H1 (cell line): Measurements from ENCODE around the gene DEGS2. TPM values are rescaled to one million over a fixed set of nuclear protein-coding genes. Genes with fewer than 3 reads are reported as not detected.

Source experiments
- ASH2L ChIP-seq: fragments of 200-600, 300-600 bp; sonication (generic); IDR thresholded peaks from one replicate; pipeline ENCODE4 v1.7.1; 2017; ENCODE audit warnings: low read length
- BACH1 ChIP-seq: IDR thresholded peaks from 2 replicates; pipeline ENCODE4 v1.6.1; 2012; ENCODE audit warnings: low read length, improper control_type of control experiment
- BCL11A ChIP-seq, 2 experiments: IDR thresholded peaks; one replicate each; pipeline ENCODE4 v1.6.1; 2011; ENCODE audit warnings: low read depth in 2 of 2, low read length in 2 of 2, mild to moderate bottlenecking in 2 of 2
- CEBPB ChIP-seq: IDR thresholded peaks from 2 replicates; pipeline ENCODE4 v1.6.1; 2012; ENCODE audit warnings: low read depth, low read length
- CHD1 ChIP-seq: IDR thresholded peaks from 2 replicates; pipeline ENCODE4 v1.6.1; 2012; ENCODE audit warnings: low read depth, low read length, improper control_type of control experiment
- EP300 ChIP-seq, 2 experiments: IDR thresholded peaks; 1 replicate in 1 of 2; 2 replicates in 1 of 2; pipeline ENCODE4 v1.6.1; 2011 to 2012; ENCODE audit warnings: low read depth in 2 of 2, low read length in 2 of 2, mild to moderate bottlenecking in 2 of 2, borderline replicate concordance in 1 of 2, inconsistent platforms in 1 of 2, moderate library complexity in 1 of 2
- GABPA ChIP-seq: IDR thresholded peaks from 2 replicates; pipeline ENCODE4 v1.6.1; 2011; ENCODE audit warnings: mild to moderate bottlenecking, low read length, moderate library complexity, borderline replicate concordance; ENCODE audit not compliant: insufficient read depth
- JUN ChIP-seq: IDR thresholded peaks from 2 replicates; pipeline ENCODE4 v1.6.1; 2011; ENCODE audit warnings: low read depth, mild to moderate bottlenecking, improper control_type of control experiment, low read length
- KDM5A ChIP-seq: fragments of 200-600 bp; IDR thresholded peaks from 2 replicates; pipeline ENCODE4 v1.7.1; 2012; ENCODE audit warnings: mild to moderate bottlenecking, low read length, inconsistent platforms, mixed read lengths
- MAX ChIP-seq: IDR thresholded peaks from 2 replicates; pipeline ENCODE4 v1.6.1; 2012; ENCODE audit warnings: inconsistent platforms
- PHF8 ChIP-seq: fragments of 200-600 bp; sonication (generic); conservative IDR thresholded peaks from 2 replicates; pipeline ENCODE4 v1.7.1; 2012; ENCODE audit warnings: low read depth, mild to moderate bottlenecking, inconsistent platforms, low read length, moderate library complexity
- POLR2A ChIP-seq, 2 experiments: IDR thresholded peaks; 1 replicate in 1 of 2; 2 replicates in 1 of 2; pipeline ENCODE4 v1.6.1; 2011; ENCODE audit warnings: low read depth in 2 of 2, low read length in 2 of 2, mild to moderate bottlenecking in 2 of 2; ENCODE audit errors: control extremely low read depth in 1 of 2
- RAD21 ChIP-seq, 2 experiments: IDR thresholded peaks in 1 of 2; conservative IDR thresholded peaks in 1 of 2; 2 replicates each; pipeline ENCODE4 v1.6.1; 2011; ENCODE audit warnings: low read depth in 2 of 2, low read length in 2 of 2, improper control_type of control experiment in 1 of 2, inconsistent platforms in 1 of 2, mild to moderate bottlenecking in 1 of 2, moderate library complexity in 1 of 2
- SIRT6 ChIP-seq: IDR thresholded peaks from one replicate; pipeline ENCODE4 v1.7.1; 2012; ENCODE audit warnings: low read length, inconsistent platforms
- SP2 ChIP-seq: IDR thresholded peaks from 2 replicates; pipeline ENCODE4 v1.6.1; 2012; ENCODE audit warnings: mild to moderate bottlenecking, low read length, inconsistent platforms
- SP4 ChIP-seq: IDR thresholded peaks from 2 replicates; pipeline ENCODE4 v1.6.1; 2012; ENCODE audit warnings: low read length, inconsistent platforms
- SRF ChIP-seq: IDR thresholded peaks from 2 replicates; pipeline ENCODE4 v1.6.1; 2011; ENCODE audit warnings: mild to moderate bottlenecking, low read depth, low read length, moderate library complexity
- SUZ12 ChIP-seq: fragments of 200-600 bp; sonication (generic); IDR thresholded peaks from 2 replicates; pipeline ENCODE4 v1.6.1; 2012; ENCODE audit warnings: mild to moderate bottlenecking, inconsistent platforms, low read length, moderate library complexity, mixed read lengths
- TAF7 ChIP-seq: optimal IDR thresholded peaks from 2 replicates; pipeline ENCODE3; 2011; ENCODE audit warnings: low read depth, mild to moderate bottlenecking, inconsistent platforms, low read length, moderate library complexity, borderline replicate concordance
- TCF12 ChIP-seq: IDR thresholded peaks from 2 replicates; pipeline ENCODE4 v1.6.1; 2011; ENCODE audit warnings: low read depth, mild to moderate bottlenecking, low read length
- TEAD4 ChIP-seq: IDR thresholded peaks from 2 replicates; pipeline ENCODE4 v1.6.1; 2012; ENCODE audit warnings: low read depth, low read length, inconsistent platforms, mixed read lengths
- USF2 ChIP-seq: IDR thresholded peaks from 2 replicates; pipeline ENCODE4 v1.6.1; 2011; ENCODE audit warnings: low read length, improper control_type of control experiment
- polyA plus RNA-seq, 7 experiments: library from polyadenylated mRNA; depleted of rRNA in 3 of 7; stranded (reverse) in 5 of 7; unstranded in 2 of 7; fragments of >200 nt in 5 of 7; fragments of 200-250 nt in 2 of 7; gene quantifications; 1 replicate in 5 of 7; 2 replicates in 1 of 7; 4 replicates in 1 of 7; pipeline versions ENCODE4 v1.2.1 to v1.2.3, GENCODE V29; 2011 to 2013; ENCODE audit warnings: missing spikeins in 2 of 7, mixed read lengths in 2 of 7
- total RNA-seq: library from RNA; stranded (reverse); fragmentation: NEBNext Ultra II Directional; extraction: Animal tissue kit (Norgen Biotek cat#: 25700); gene quantifications from 2 replicates; pipeline ENCODE4 v1.2.1, GENCODE V29; 2021
- TF ChIP-seq, protein P1 (sequence below): IDR thresholded peaks from 2 replicates; pipeline ENCODE4 v1.6.1; 2012; ENCODE audit warnings: inconsistent platforms

Gene DEGS2
- total and polyA plus RNA-seq, 2 of the 8 experiments (the other 6 are each of a cell fraction or from before 2014, with no cell fraction given): 0.61 to 0.82 TPM

- TF ChIP-seq RAD21 (IDR thresholded peaks at IDR 0.05 in 1 of 2, conservative IDR thresholded peaks at IDR 0.05 in 1 of 2; ENCODE audit: low read depth in 2 of 2, low read length in 2 of 2): peak; percentile 61 to 75
- TF ChIP-seq BCL11A (IDR thresholded peaks at IDR 0.05; ENCODE audit: low read depth in 2 of 2, low read length in 2 of 2): no peak
- TF ChIP-seq ASH2L: peak; percentile 78
- TF ChIP-seq SUZ12: no peak
- TF ChIP-seq, protein P1, sequence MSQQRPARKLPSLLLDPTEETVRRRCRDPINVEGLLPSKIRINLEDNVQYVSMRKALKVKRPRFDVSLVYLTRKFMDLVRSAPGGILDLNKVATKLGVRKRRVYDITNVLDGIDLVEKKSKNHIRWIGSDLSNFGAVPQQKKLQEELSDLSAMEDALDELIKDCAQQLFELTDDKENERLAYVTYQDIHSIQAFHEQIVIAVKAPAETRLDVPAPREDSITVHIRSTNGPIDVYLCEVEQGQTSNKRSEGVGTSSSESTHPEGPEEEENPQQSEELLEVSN: peak; percentile 83
- TF ChIP-seq SP2: no peak
- peak; percentile 46; the same call in 1 of the 2 replicates for TF ChIP-seq GABPA
- TF ChIP-seq BACH1: peak; percentile 68
- no peak for TF ChIP-seq SIRT6
- TF ChIP-seq CHD1: no peak
- TF ChIP-seq KDM5A: no peak
- peak; percentile 58 for TF ChIP-seq TAF7
- TF ChIP-seq TCF12: peak; percentile 81; the same call in 1 of the 2 replicates
- peak; percentile 90 for TF ChIP-seq USF2
- no peak; the same call in 1 of the 2 replicates for TF ChIP-seq PHF8
- TF ChIP-seq CEBPB: no peak
- TF ChIP-seq JUN: no peak
- TF ChIP-seq EP300 (IDR thresholded peaks at IDR 0.05; ENCODE audit: borderline replicate concordance in 1 of 2, low read depth in 2 of 2, low read length in 2 of 2): no peak
- peak; percentile 90 for TF ChIP-seq MAX
- TF ChIP-seq POLR2A (IDR thresholded peaks at IDR 0.05; ENCODE audit: control extremely low read depth in 1 of 2, low read depth in 2 of 2, low read length in 2 of 2): peak in 1 of 2 experiments; percentile 71; a peak in 1 of 3 replicates
- no peak for TF ChIP-seq TEAD4
- TF ChIP-seq SRF: 0 out of 2 replicates have a peak, but pooled peaks have one; percentile 8
- TF ChIP-seq SP4: no peak
These were observed 33.4 kb upstream of the DEGS2 start (continued) for GRCh38 chr14:100192672-100193416.
